GM19452 (cell line): ENCODE data around the gene SH3TC1.
A peak's percentile ranks its signal among the peaks of the same experiment; 100 is the strongest.

Experiments used
- ATAC-seq: cut with Tn5 transposase; IDR thresholded peaks from one replicate; pipeline ENCODE4 v1.9.1; 2021; ENCODE audit not compliant: unreplicated experiment

The SH3TC1 gene

DNA sequence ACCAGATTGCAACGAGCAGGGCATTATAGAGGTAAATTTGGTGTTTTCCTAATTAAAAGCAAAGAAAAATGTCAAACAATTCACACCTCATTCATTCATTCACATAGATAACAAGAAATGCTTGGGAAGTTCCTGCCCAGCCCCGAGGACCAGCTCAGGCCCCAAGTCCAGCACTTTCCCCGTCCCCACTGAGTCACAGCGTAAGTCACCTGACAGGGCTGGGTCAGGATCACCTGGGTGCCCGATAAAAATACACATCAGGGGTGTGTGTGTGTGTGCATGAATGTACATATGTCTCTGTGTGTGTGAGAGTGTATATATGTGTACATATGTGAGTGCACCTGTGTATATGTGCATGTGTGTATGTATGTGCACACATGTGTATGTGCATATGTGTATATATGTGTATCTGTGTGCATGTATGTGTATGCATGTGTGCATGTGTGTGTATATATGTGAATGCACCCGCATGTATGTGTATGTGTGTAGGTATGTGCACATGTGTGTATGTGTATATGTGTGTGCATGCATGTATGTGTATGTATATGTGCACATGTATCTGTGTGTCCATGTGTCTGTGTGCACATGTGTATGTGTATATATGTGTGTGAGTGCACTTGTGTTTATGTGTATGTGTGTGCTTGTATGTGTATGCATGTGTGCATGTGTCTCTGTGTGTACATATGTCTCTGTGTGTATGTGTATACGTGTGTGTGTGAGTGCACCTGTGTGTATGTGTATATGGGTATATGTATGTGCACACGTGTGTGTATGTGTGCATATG lies 18.6 kb upstream of the SH3TC1 start:
- no peak for ATAC-seq

DNA sequence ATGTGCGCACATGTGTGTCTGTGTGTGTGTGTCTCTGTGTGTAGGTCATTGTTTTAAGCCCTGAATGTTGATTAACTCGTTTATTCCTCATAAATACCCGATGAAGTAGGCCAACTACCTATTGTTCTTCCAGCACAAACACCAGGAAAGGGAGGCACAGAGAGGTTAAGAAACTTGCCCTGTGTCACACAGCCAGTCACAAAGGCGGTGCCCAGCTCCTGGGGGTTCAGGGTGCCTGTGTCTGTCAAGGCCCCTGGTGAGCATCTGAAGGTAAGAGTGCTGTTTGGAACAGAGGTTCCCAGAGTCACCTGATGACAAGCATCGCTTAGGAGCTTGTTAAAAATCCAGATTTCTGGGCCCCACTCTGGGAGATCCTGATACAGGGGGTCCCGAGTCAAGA lies 18.0 kb upstream of the SH3TC1 start:
- no peak for ATAC-seq

- ATAC-seq: no peak
Measured at GRCh38 chr4:8181844-8182243, 17.2 kb upstream of the SH3TC1 start.

DNA sequence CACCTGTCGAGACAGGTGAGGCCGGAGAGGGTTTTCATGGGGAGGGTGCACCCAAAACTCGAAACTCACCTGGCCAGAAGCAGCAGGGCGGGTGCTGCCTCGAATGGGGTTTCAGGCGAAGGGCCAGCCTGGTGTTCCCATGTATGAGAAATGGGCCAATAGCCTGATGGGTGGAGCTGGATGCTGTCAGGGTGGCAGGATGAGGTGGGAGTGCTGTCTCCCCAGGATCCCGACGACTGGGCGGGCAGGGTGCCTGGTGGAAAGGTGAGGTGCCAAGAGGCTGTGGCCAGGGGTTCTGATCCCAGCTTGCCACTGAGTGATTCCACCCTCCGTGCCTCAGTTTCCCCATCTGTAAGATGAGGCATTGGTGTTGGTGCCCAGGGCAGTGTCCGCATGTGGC lies 16.8 kb upstream of the SH3TC1 start:
- no peak for ATAC-seq

DNA sequence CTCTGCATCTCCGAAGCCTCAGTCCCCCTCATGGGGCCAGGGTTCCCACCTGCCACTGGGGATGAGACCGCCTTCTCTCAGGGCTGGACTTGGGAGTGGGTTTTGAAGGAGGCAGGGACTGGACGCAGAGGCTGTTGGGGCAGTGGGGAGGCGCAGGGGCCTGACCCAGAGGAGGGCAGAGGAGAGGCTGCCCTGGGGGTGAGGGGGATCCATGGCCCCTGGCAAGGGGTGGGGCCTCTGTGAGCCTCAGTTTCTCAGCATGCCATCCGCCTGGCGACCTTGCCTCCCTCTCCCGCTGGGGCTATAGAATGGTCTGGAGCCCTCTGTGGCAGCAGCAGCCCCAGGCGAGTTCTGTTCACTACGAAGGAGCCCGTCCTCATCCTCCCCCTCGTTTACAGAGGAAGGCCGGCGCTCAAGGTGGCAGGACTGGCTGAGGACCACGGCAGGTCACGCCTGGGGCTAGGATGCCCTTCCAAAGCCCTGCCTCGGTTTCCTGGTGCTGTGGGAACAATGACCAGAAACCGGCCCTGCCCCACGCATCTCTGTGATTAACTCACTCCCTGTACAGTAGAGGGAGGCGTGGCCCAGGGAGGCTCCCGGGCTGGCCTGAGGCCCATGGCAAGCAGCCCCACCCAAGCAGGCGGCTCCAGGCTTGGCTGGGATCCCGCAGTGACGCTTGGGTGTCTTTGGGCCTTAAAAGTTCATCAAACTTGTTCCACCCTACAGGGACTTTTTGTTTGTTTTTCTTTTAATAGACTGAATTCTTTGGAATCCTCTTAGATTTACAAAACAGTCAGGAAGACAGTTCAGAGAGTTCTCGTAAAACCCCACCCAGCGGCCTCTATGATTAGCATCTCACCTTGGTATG lies 16.0 kb upstream of the SH3TC1 start:
- no peak for ATAC-seq

GRCh38 chr4:8184061-8184460 lies 15.0 kb upstream of the SH3TC1 start:
- no peak for ATAC-seq

GRCh38 chr4:8185295-8185694 lies 13.8 kb upstream of the SH3TC1 start:
- no peak for ATAC-seq

GRCh38 chr4:8185930-8186329 lies 13.2 kb upstream of the SH3TC1 start:
- ATAC-seq: no peak

- no peak for ATAC-seq
Measured at GRCh38 chr4:8188085-8188484, 11.0 kb upstream of the SH3TC1 start.

- no peak for ATAC-seq
Measured at GRCh38 chr4:8188743-8189550, 10.1 kb upstream of the SH3TC1 start.

DNA sequence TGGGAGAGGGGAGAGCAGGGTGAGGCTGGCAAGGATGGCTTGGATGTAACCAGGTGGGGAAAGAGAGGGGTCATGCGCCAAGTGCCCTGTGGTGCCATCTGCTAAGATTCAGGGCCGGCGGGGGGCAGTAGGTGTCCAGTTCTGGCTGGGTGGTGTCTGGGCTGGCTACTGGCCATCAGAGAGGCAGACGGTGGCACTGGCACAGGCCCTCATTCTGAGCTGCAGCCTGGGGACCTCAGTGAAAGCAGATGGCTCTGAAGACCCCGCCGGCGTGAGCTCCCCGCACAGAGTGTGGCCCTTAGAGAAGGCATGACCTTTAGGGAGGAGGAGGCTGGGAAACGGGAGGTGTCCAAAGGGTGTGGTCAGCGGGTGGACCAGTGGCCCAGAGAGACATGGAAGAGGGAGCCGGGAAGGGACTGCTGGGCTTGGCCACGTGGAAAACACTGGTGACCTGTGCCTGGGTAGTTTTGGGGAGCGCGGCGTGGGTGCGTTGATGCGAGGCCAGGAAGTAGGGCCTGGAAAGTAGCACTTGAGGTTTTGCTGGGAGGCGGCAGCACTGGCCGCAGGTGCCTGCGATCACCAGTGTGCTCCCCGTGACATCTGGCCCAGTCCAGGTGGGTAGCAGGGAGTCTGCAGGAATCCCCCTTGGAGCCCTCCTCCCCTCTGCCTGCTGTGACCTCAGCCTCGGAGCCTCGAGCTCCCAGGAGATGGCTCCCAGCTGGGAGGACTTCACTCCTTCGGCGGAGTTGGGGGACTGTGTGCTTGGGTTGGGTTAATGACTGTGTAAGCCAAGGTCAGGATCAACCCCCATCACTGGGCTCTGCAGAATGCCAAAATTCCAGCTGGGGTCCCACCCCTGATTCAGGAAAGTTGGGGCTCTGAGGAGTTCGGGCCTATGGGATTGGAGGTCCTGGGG lies 9.3 kb upstream of the SH3TC1 start:
- no peak for ATAC-seq

DNA sequence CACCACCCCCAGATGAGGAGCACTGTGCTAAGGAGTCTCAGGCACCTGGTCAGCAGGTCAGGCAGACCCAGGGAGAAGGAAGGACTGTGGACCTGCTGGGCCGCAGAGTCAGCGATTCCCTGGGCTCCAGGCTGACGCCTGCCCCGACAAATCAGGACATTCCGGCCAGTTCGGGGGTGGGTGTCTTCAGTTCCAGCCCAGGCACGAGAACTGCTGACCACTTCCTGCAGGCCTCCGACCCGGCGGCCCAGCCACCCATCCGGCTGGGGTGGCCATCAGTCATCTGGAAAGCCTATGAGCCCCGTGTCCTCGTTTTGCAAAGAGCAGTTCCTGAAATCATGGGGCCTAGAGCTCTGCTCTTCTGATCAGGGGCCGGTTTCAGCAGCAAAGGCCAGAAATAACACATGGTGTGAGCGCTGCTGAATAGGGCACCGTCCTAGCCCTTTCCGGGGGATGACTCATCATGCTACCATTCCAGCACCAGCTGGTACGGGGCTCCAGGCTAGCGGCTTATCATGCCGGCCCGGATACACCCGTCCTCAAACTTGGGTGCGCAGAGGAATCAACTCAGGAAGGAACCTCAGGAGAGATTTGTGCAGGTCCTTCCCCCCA lies 7.8 kb upstream of the SH3TC1 start:
- ATAC-seq: peak; percentile 50

DNA sequence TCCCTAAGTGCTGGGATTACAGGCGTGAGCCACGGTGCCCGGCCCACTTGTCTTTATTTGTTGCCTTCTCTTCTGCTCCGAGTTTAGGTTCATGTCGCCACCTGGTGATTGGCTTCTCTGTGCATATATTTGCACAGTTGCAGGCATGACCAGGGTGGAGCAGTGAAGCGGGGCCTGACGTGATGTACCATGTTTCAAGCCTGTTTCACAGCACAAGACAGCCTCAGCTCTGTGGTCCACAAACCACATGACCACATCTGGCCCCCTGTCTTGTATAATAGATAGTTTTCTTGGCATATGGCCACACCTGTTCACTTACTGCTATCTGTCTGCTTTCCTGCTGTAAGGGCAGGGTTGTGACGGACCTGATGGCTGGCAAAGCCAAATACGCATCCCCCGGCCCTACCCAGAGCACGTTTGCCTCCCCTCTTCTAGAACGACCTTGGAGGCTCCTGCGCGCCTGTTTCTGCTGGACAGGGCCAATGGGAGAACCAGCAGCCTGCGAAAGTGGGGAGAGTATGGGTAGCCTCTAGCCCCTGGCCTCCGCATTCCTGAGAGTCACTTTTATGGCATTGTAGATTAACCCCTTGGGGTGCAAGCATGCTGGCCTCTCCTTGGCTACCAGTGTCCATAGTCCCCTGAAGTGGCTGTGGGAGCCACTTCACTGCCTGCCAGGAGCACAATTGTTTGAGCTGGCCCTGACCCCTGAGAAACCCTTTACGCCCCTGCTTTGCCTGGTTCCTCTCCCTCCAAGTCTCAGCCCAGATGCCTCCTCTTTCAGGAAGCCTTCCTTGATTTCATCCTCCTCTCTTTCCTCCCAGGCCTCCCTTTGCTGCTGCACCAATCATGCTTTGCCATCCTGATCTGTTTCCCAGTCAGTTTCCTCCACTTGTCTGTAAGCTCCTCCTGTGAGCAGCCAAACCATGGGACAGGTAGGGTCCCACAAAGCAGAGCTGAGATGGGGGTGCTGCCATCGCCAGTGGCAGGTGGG lies 6.0 kb upstream of the SH3TC1 start:
- peak; percentile 87 for ATAC-seq

GRCh38 chr4:8194306-8195242 lies 4.5 kb upstream of the SH3TC1 start:
- no peak for ATAC-seq

- ATAC-seq: no peak
Measured at GRCh38 chr4:8195431-8195830, 3.7 kb upstream of the SH3TC1 start.

GRCh38 chr4:8195841-8196458 lies 3.1 kb upstream of the SH3TC1 start:
- ATAC-seq: no peak

DNA sequence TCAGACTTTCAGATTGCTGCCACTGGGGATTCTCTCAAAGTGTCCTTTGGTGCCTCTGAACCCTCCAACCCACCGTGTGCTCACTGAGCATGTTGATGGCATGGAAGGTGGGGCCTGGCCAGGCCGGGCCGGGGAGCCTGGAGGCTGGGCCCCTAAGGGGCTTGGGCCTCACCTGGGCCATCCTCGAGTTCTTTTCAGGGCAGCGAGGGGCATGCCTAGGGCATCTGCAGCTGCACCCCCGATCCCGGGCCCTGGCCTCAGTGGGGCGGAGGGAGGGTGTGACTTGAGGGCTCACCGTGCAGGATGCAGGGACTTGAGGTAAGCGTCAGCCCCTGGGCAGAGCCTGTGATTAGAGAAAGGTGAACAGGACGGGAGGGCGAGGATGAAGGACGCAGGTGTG lies 1.6 kb upstream of the SH3TC1 start:
- no peak for ATAC-seq
